Hepatocyte (in vitro differentiated cells): Measurements from ENCODE around the gene UNC5A.

Experiments
- EZH2 ChIP-seq: fragments of 200-600 bp; sonication (generic); IDR thresholded peaks from 2 replicates; pipeline ENCODE4 v1.6.1; 2016; ENCODE audit warnings: antibody characterized with exemption, mild to moderate bottlenecking, borderline replicate concordance
- EZH2phosphoT487 ChIP-seq: fragments of 200-600 bp; sonication (generic); IDR thresholded peaks from one replicate; pipeline ENCODE4 v1.6.1; 2018; ENCODE audit warnings: antibody characterized with exemption, mild to moderate bottlenecking, low read depth, moderate library complexity; ENCODE audit not compliant: unreplicated experiment, severe bottlenecking
- TF ChIP-seq, protein P1 (sequence below): fragments of 200-600 bp; sonication (generic); IDR thresholded peaks from 2 replicates; pipeline ENCODE4 v1.5.1; 2016; ENCODE audit warnings: antibody characterized with exemption, mild to moderate bottlenecking; ENCODE audit not compliant: poor library complexity

GRCh38 chr5:176825957-176826356, 15.6 kb downstream of the UNC5A start:
- TF ChIP-seq, protein P1, sequence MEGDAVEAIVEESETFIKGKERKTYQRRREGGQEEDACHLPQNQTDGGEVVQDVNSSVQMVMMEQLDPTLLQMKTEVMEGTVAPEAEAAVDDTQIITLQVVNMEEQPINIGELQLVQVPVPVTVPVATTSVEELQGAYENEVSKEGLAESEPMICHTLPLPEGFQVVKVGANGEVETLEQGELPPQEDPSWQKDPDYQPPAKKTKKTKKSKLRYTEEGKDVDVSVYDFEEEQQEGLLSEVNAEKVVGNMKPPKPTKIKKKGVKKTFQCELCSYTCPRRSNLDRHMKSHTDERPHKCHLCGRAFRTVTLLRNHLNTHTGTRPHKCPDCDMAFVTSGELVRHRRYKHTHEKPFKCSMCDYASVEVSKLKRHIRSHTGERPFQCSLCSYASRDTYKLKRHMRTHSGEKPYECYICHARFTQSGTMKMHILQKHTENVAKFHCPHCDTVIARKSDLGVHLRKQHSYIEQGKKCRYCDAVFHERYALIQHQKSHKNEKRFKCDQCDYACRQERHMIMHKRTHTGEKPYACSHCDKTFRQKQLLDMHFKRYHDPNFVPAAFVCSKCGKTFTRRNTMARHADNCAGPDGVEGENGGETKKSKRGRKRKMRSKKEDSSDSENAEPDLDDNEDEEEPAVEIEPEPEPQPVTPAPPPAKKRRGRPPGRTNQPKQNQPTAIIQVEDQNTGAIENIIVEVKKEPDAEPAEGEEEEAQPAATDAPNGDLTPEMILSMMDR, result no peak
- TF ChIP-seq EZH2, result no peak
- no peak for TF ChIP-seq EZH2phosphoT487
